Measurements from ENCODE around the gene ECI1. TPM values are rescaled to one million over a fixed set of nuclear protein-coding genes. Genes with fewer than 3 reads are reported as not detected.

ECI1 gene
- 10 to 100 TPM; 45.4 to 66.2 (median 63.8) TPM for total RNA-seq

- peaks cover 1% of the 10 kb centered on the region for H3K36me3 ChIP-seq
- TF ChIP-seq CTCF (IDR thresholded peaks at IDR 0.05), result peak; percentile 38 to 81 (median 60)
- TF ChIP-seq POLR2AphosphoS5 (IDR thresholded peaks at IDR 0.05), result peak; percentile 56 to 73 (median 59)
- TF ChIP-seq POLR2A (IDR thresholded peaks at IDR 0.05), result no peak
- no peaks in the 10 kb centered on the region for H3K27me3 ChIP-seq
- peaks cover 0 to 4% of the 10 kb centered on the region in 2 donors for H3K4me1 ChIP-seq
- H3K27ac ChIP-seq, result peak within 1 kb of the TSS; percentile 85 to 94
- DNase-seq (ENCODE audit: low spot score in 2 of 2), result peak; percentile 85 to 91
- intact Hi-C loops (cut with DNase I; ENCODE audit: low total_unique reads), result no loop called here
- no peaks in the 10 kb centered on the region for H3K9me3 ChIP-seq
- H3K4me3 ChIP-seq, result peak within 1 kb of the TSS; percentile 65 to 88 (median 71)
Measured at GRCh38 chr16:2251296-2252111, at the start of gene ECI1. Gene ECI1 (minus strand): TSS chr16:2251587. CDS start chr16:2251566, 21 bp downstream.

- Histone ChIP-seq H3K4me1 (no peaks in the 10 kb centered on the region), H3K4me3 (no peak overlapping the region), H3K36me3 (no peaks in the 10 kb centered on the region), H3K9me3 (no peaks in the 10 kb centered on the region), H3K27me3 (no peaks in the 10 kb centered on the region), H3K27ac (no peak overlapping the region)
- no peak for TF ChIP-seq POLR2AphosphoS5 (IDR thresholded peaks at IDR 0.05)
- TF ChIP-seq CTCF (IDR thresholded peaks at IDR 0.05), result no peak
- TF ChIP-seq POLR2A (IDR thresholded peaks at IDR 0.05), result no peak
- DNase-seq (ENCODE audit: low spot score in 2 of 2), result no peak
- intact Hi-C loops (cut with DNase I; ENCODE audit: low total_unique reads), result no loop called here
Measured at GRCh38 chr16:2299915-2300192, 48.5 kb upstream of the ECI1 start.

- no peak overlapping the region for H3K27ac ChIP-seq
- no peaks in the 10 kb centered on the region for H3K27me3 ChIP-seq
- DNase-seq (ENCODE audit: low spot score in 2 of 2), result no peak
- no peak overlapping the region for H3K4me3 ChIP-seq
- intact Hi-C loops (cut with DNase I; ENCODE audit: low total_unique reads), result no loop called here
- H3K9me3 ChIP-seq, result no peaks in the 10 kb centered on the region
- no peak for TF ChIP-seq POLR2A (IDR thresholded peaks at IDR 0.05)
- TF ChIP-seq POLR2AphosphoS5 (IDR thresholded peaks at IDR 0.05), result no peak
- no peak for TF ChIP-seq CTCF (IDR thresholded peaks at IDR 0.05)
- no peaks in the 10 kb centered on the region for H3K4me1 ChIP-seq
- H3K36me3 ChIP-seq, result no peaks in the 10 kb centered on the region
Measured at GRCh38 chr16:2299121-2299914, 47.9 kb upstream of the ECI1 start.

GRCh38 chr16:2298621-2299020 lies 47.2 kb upstream of the ECI1 start:
- Histone ChIP-seq H3K4me1 (no peaks in the 10 kb centered on the region), H3K4me3 (no peak overlapping the region), H3K27me3 (no peaks in the 10 kb centered on the region), H3K9me3 (no peaks in the 10 kb centered on the region), H3K27ac (no peak overlapping the region), H3K36me3 (no peaks in the 10 kb centered on the region)
- no peak for TF ChIP-seq POLR2A (IDR thresholded peaks at IDR 0.05)
- no peak for TF ChIP-seq CTCF (IDR thresholded peaks at IDR 0.05)
- no peak for TF ChIP-seq POLR2AphosphoS5 (IDR thresholded peaks at IDR 0.05)
- intact Hi-C loops (cut with DNase I; ENCODE audit: low total_unique reads), result no loop called here
- no peak for DNase-seq (ENCODE audit: low spot score in 2 of 2)

- no peaks in the 10 kb centered on the region for H3K27me3 ChIP-seq
- H3K9me3 ChIP-seq, result no peaks in the 10 kb centered on the region
- intact Hi-C loops (cut with DNase I; ENCODE audit: low total_unique reads), result no loop called here
- TF ChIP-seq POLR2A (IDR thresholded peaks at IDR 0.05) (no peak), POLR2AphosphoS5 (IDR thresholded peaks at IDR 0.05) (no peak), CTCF (IDR thresholded peaks at IDR 0.05) (no peak)
- DNase-seq (ENCODE audit: low spot score in 2 of 2), result no peak
- H3K4me1 ChIP-seq, result no peaks in the 10 kb centered on the region
- H3K36me3 ChIP-seq, result no peaks in the 10 kb centered on the region
- no peak overlapping the region for H3K4me3 ChIP-seq
- no peak overlapping the region for H3K27ac ChIP-seq
Measured at GRCh38 chr16:2297506-2297860, 46.1 kb upstream of the ECI1 start.
